ENCODE results near the gene GRK1. TPM values are rescaled to one million over a fixed set of nuclear protein-coding genes. Genes with fewer than 3 reads are reported as not detected.

The GRK1 gene
- total and polyA plus RNA-seq, 4 experiments from 2014 or later: not detected

- Histone ChIP-seq H3K4me1 (ENCODE audit: insufficient read depth, low read length) (peaks cover 9% of the 10 kb centered on the region), H3K27me3 (ENCODE audit: insufficient read depth, low read length) (no peaks in the 10 kb centered on the region), H3K36me3 (ENCODE audit: insufficient read depth, low read length) (no peaks in the 10 kb centered on the region), H3K9me3 (ENCODE audit: control insufficient read depth in 1 of 2, low read length in 2 of 2) (no peaks in the 10 kb centered on the region), H3K4me3 (ENCODE audit: low read length in 2 of 2) (no peak overlapping the region), H3K27ac (ENCODE audit: low read depth, low read length) (no peak overlapping the region)
- ChIA-PET POLR2A (ENCODE audit: partially characterized antibody) (no interaction called here), CTCF (ENCODE audit: partially characterized antibody) (no interaction called here)
- DNase-seq: no peak
- Mint-ChIP-seq H3K36me3 (peaks cover 8 to 11% of the 10 kb centered on the region in 2 donors), H3K4me3 (no peak overlapping the region), H3K9me3 (peaks cover 0 to 9% (median 0%) of the 10 kb centered on the region in 8 donors), H3K4me1 (peaks cover 4 to 18% (median 7%) of the 10 kb centered on the region in 4 donors), H3K27me3 (no peaks in the 10 kb centered on the region), H3K27ac (peak overlapping the region in 1 of 7 donors; percentile 14)
- intact Hi-C loops (cut with micrococcal nuclease): no loop called here
Measured at GRCh38 chr13:113646376-113646775, 20.6 kb upstream of the GRK1 start.

- H3K27ac ChIP-seq (ENCODE audit: low read depth, low read length): no peak overlapping the region
- H3K4me1 ChIP-seq (ENCODE audit: insufficient read depth, low read length): peaks cover 9% of the 10 kb centered on the region
- ChIA-PET POLR2A (ENCODE audit: partially characterized antibody) (no interaction called here), CTCF (ENCODE audit: partially characterized antibody) (no interaction called here)
- DNase-seq: no peak
- Mint-ChIP-seq H3K27me3 (no peaks in the 10 kb centered on the region), H3K4me1 (peaks cover 4 to 18% (median 7%) of the 10 kb centered on the region in 4 donors), H3K36me3 (peaks cover 5% of the 10 kb centered on the region in 2 donors), H3K9me3 (peaks cover 0 to 7% (median 0%) of the 10 kb centered on the region in 8 donors), H3K4me3 (no peak overlapping the region), H3K27ac (peak overlapping the region in 1 of 7 donors; percentile 36)
- no peaks in the 10 kb centered on the region for H3K27me3 ChIP-seq (ENCODE audit: insufficient read depth, low read length)
- H3K4me3 ChIP-seq (ENCODE audit: low read length in 2 of 2): no peak overlapping the region
- intact Hi-C loops (cut with micrococcal nuclease): no loop called here
- H3K9me3 ChIP-seq (ENCODE audit: control insufficient read depth in 1 of 2, low read length in 2 of 2): no peaks in the 10 kb centered on the region
- H3K36me3 ChIP-seq (ENCODE audit: insufficient read depth, low read length): no peaks in the 10 kb centered on the region
Measured at GRCh38 chr13:113646921-113647340, 20.1 kb upstream of the GRK1 start.

- ChIA-PET POLR2A (ENCODE audit: partially characterized antibody) (no interaction called here), CTCF (ENCODE audit: partially characterized antibody) (no interaction called here)
- Mint-ChIP-seq H3K4me1 (peaks cover 4 to 18% (median 7%) of the 10 kb centered on the region in 4 donors), H3K4me3 (no peak overlapping the region), H3K27me3 (no peaks in the 10 kb centered on the region), H3K27ac (peak overlapping the region in 1 of 7 donors; percentile 24), H3K9me3 (peaks cover 0 to under 1% (median 0%) of the 10 kb centered on the region in 8 donors), H3K36me3 (peaks cover 0 to 1% of the 10 kb centered on the region in 2 donors)
- Histone ChIP-seq H3K4me1 (ENCODE audit: insufficient read depth, low read length) (peaks cover 9% of the 10 kb centered on the region), H3K27ac (ENCODE audit: low read depth, low read length) (no peak overlapping the region), H3K36me3 (ENCODE audit: insufficient read depth, low read length) (no peaks in the 10 kb centered on the region), H3K9me3 (ENCODE audit: control insufficient read depth in 1 of 2, low read length in 2 of 2) (no peaks in the 10 kb centered on the region), H3K4me3 (ENCODE audit: low read length in 2 of 2) (no peak overlapping the region), H3K27me3 (ENCODE audit: insufficient read depth, low read length) (no peaks in the 10 kb centered on the region)
- intact Hi-C loops (cut with micrococcal nuclease): no loop called here
- no peak for DNase-seq
Measured at GRCh38 chr13:113647351-113648215, 19.4 kb upstream of the GRK1 start.

GRCh38 chr13:113648216-113648610 is 18.8 kb upstream of the GRK1 start:
- no peaks in the 10 kb centered on the region for H3K36me3 Mint-ChIP-seq
- Histone ChIP-seq H3K9me3 (ENCODE audit: control insufficient read depth in 1 of 2, low read length in 2 of 2) (no peaks in the 10 kb centered on the region), H3K4me3 (ENCODE audit: low read length in 2 of 2) (no peak overlapping the region), H3K36me3 (ENCODE audit: insufficient read depth, low read length) (no peaks in the 10 kb centered on the region), H3K27me3 (ENCODE audit: insufficient read depth, low read length) (no peaks in the 10 kb centered on the region), H3K4me1 (ENCODE audit: insufficient read depth, low read length) (peaks cover 9% of the 10 kb centered on the region), H3K27ac (ENCODE audit: low read depth, low read length) (no peak overlapping the region)
- H3K9me3 Mint-ChIP-seq: no peaks in the 10 kb centered on the region
- no peak overlapping the region for H3K27ac Mint-ChIP-seq
- intact Hi-C loops (cut with micrococcal nuclease): no loop called here
- H3K4me1 Mint-ChIP-seq: peaks cover 4 to 18% (median 7%) of the 10 kb centered on the region in 4 donors
- DNase-seq: no peak
- ChIA-PET POLR2A (ENCODE audit: partially characterized antibody) (no interaction called here), CTCF (ENCODE audit: partially characterized antibody) (no interaction called here)
- no peaks in the 10 kb centered on the region for H3K27me3 Mint-ChIP-seq
- H3K4me3 Mint-ChIP-seq: no peak overlapping the region

GRCh38 chr13:113649212-113649611 is 17.8 kb upstream of the GRK1 start:
- ChIA-PET POLR2A (ENCODE audit: partially characterized antibody) (no interaction called here), CTCF (ENCODE audit: partially characterized antibody) (no interaction called here)
- Histone ChIP-seq H3K27me3 (ENCODE audit: insufficient read depth, low read length) (no peaks in the 10 kb centered on the region), H3K4me3 (ENCODE audit: low read length in 2 of 2) (no peak overlapping the region), H3K4me1 (ENCODE audit: insufficient read depth, low read length) (peaks cover 9% of the 10 kb centered on the region), H3K27ac (ENCODE audit: low read depth, low read length) (no peak overlapping the region), H3K36me3 (ENCODE audit: insufficient read depth, low read length) (no peaks in the 10 kb centered on the region), H3K9me3 (ENCODE audit: control insufficient read depth in 1 of 2, low read length in 2 of 2) (no peaks in the 10 kb centered on the region)
- H3K4me3 Mint-ChIP-seq: no peak overlapping the region
- peaks cover 8 to 18% (median 11%) of the 10 kb centered on the region in 4 donors for H3K4me1 Mint-ChIP-seq
- no peaks in the 10 kb centered on the region for H3K27me3 Mint-ChIP-seq
- DNase-seq: no peak
- H3K27ac Mint-ChIP-seq: peak overlapping the region in 1 of 7 donors; percentile 29
- intact Hi-C loops (cut with micrococcal nuclease): no loop called here
- no peaks in the 10 kb centered on the region for H3K9me3 Mint-ChIP-seq
- H3K36me3 Mint-ChIP-seq: no peaks in the 10 kb centered on the region

GRCh38 chr13:113650275-113650674 is 16.7 kb upstream of the GRK1 start:
- ChIA-PET POLR2A (ENCODE audit: partially characterized antibody) (no interaction called here), CTCF (ENCODE audit: partially characterized antibody) (no interaction called here)
- no peak overlapping the region for H3K4me3 Mint-ChIP-seq
- no peaks in the 10 kb centered on the region for H3K36me3 Mint-ChIP-seq
- Histone ChIP-seq H3K27me3 (ENCODE audit: insufficient read depth, low read length) (no peaks in the 10 kb centered on the region), H3K36me3 (ENCODE audit: insufficient read depth, low read length) (no peaks in the 10 kb centered on the region), H3K4me1 (ENCODE audit: insufficient read depth, low read length) (peaks cover 9% of the 10 kb centered on the region), H3K4me3 (ENCODE audit: low read length in 2 of 2) (no peak overlapping the region), H3K27ac (ENCODE audit: low read depth, low read length) (no peak overlapping the region), H3K9me3 (ENCODE audit: control insufficient read depth in 1 of 2, low read length in 2 of 2) (no peaks in the 10 kb centered on the region)
- no peaks in the 10 kb centered on the region for H3K9me3 Mint-ChIP-seq
- peaks cover 8 to 18% (median 11%) of the 10 kb centered on the region in 4 donors for H3K4me1 Mint-ChIP-seq
- no peaks in the 10 kb centered on the region for H3K27me3 Mint-ChIP-seq
- intact Hi-C loops (cut with micrococcal nuclease): no loop called here
- H3K27ac Mint-ChIP-seq: peak overlapping the region in 1 of 7 donors; percentile 32
- DNase-seq: no peak

GRCh38 chr13:113650731-113651148 is 16.3 kb upstream of the GRK1 start:
- intact Hi-C loops (cut with micrococcal nuclease): no loop called here
- DNase-seq: no peak

More at GRCh38 chr13:113650731-113651148, 16.3 kb upstream of the GRK1 start:
- Mint-ChIP-seq H3K27me3 (no peaks in the 10 kb centered on the region), H3K9me3 (no peaks in the 10 kb centered on the region), H3K4me1 (peaks cover 8 to 18% (median 11%) of the 10 kb centered on the region in 4 donors), H3K36me3 (no peaks in the 10 kb centered on the region), H3K4me3 (no peak overlapping the region), H3K27ac (no peak overlapping the region)
- Histone ChIP-seq H3K4me1 (ENCODE audit: insufficient read depth, low read length) (peaks cover 9% of the 10 kb centered on the region), H3K27ac (ENCODE audit: low read depth, low read length) (no peak overlapping the region), H3K4me3 (ENCODE audit: low read length in 2 of 2) (no peak overlapping the region), H3K27me3 (ENCODE audit: insufficient read depth, low read length) (no peaks in the 10 kb centered on the region), H3K9me3 (ENCODE audit: control insufficient read depth in 1 of 2, low read length in 2 of 2) (no peaks in the 10 kb centered on the region), H3K36me3 (ENCODE audit: insufficient read depth, low read length) (no peaks in the 10 kb centered on the region)
- ChIA-PET POLR2A (ENCODE audit: partially characterized antibody) (no interaction called here), CTCF (ENCODE audit: partially characterized antibody) (no interaction called here)
